GM12892 (cell line): ENCODE results near the gene TBC1D22A.

ENCODE experiments used
- POLR2AphosphoS5 ChIP-seq: IDR thresholded peaks from 2 replicates; pipeline ENCODE4 v1.6.1; 2011; ENCODE audit warnings: low read depth, low read length, control low read depth
- TAF1 ChIP-seq: IDR thresholded peaks from 2 replicates; pipeline ENCODE4 v1.6.1; 2011; ENCODE audit warnings: low read depth, mild to moderate bottlenecking, control low read depth, low read length, borderline replicate concordance

DNA sequence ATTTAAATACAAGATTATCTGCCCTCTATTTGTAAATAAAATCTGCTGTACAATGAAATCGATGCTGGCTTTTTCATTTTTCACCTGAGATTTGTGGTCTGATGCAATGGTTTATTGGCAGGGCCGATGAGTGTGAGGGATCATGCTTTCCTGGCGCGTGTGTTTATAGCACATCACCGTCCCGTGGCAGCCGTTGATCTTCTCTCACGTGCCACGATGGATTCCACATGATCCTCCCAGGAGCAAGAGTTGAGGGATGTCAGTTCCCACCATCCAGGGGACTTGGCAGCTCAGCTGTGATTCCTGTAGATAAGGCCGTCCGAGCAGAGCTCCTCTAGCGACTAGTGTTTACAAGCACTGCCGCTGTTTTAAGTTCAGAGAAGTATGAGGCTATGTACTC is 213.7 kb downstream of the TBC1D22A start:
- TF ChIP-seq TAF1, result no peak
- TF ChIP-seq POLR2AphosphoS5, result no peak
